Panc1 (cell line): ENCODE data around the gene PSMD7.

ENCODE experiments used
- CTCF ChIP-seq: fragments of 450-650 bp; IDR thresholded peaks from 2 replicates; pipeline ENCODE4 v1.5.1; 2017; ENCODE audit warnings: mild to moderate bottlenecking
- POLR2AphosphoS5 ChIP-seq: IDR thresholded peaks from 2 replicates; pipeline ENCODE4 v1.6.1; 2012; ENCODE audit warnings: mild to moderate bottlenecking, low read depth, low read length, moderate library complexity
- REST ChIP-seq, 2 experiments: IDR thresholded peaks; 2 replicates each; pipeline ENCODE4 v1.6.1; 2011 to 2012; ENCODE audit warnings: low read depth in 2 of 2, control low read depth in 1 of 2, low read length in 1 of 2, mild to moderate bottlenecking in 1 of 2, moderate library complexity in 1 of 2; ENCODE audit not compliant: insufficient read depth in 1 of 2
- SIN3A ChIP-seq: IDR thresholded peaks from 2 replicates; pipeline ENCODE4 v1.6.1; 2012; ENCODE audit warnings: low read depth, mild to moderate bottlenecking, low read length, moderate library complexity, borderline replicate concordance; ENCODE audit not compliant: insufficient read depth

GRCh38 chr16:74305281-74305680 is 8.7 kb downstream of the PSMD7 start:
- TF ChIP-seq CTCF (no peak), REST (IDR thresholded peaks at IDR 0.05; ENCODE audit: insufficient read depth in 1 of 2, low read depth in 2 of 2, low read length in 1 of 2) (no peak), POLR2AphosphoS5 (no peak), SIN3A (no peak)
